IMR-90 (cell line): ENCODE measurements around the gene PRKCA. TPM values are rescaled to one million over a fixed set of nuclear protein-coding genes. Genes with fewer than 3 reads are reported as not detected.

ENCODE experiments used
- ATAC-seq: fragments of 200-7000 bp; cut with Tn5 transposase; 2 replicates; pipeline ENCODE4 v1.9.1; 2020; ENCODE audit warnings: low read depth, mild to moderate bottlenecking, moderate library complexity
- BruUV-seq: library from RNA; stranded (reverse); fragments of 400-500 nt; replicated peaks from 2 replicates; lab custom pipeline; 2021; lab: Mats Ljungman, UMichigan
- CTCF ChIA-PET: fragments of 300-600 bp; formaldehyde crosslinking; extraction: SDS; loops from one replicate; lab custom pipeline; 2021; ENCODE audit warnings: antibody characterized with exemption; lab: Yijun Ruan, JAX
- POLR2A ChIA-PET: fragments of 300-600 bp; sonication (Branson Sonifier 250); formaldehyde crosslinking; loops from one replicate; lab custom pipeline; 2022; ENCODE audit warnings: antibody characterized with exemption; ENCODE audit not compliant: unreplicated experiment; lab: Charles Lee
- DNase-seq: peaks from one replicate; pipeline ENCODE4 v3.0.0; 2013
- H2AFZ ChIP-seq: replicated peaks from 2 replicates; pipeline ENCODE3; 2013; ENCODE audit warnings: low read length, mild to moderate bottlenecking; ENCODE audit not compliant: poor library complexity
- H2AK5ac ChIP-seq: 2 replicates; pipeline ENCODE4 v1.6.1; 2013; ENCODE audit warnings: low read depth, low read length, inconsistent platforms
- H2AK9ac ChIP-seq: replicated peaks from 2 replicates; pipeline ENCODE3; 2013; ENCODE audit warnings: mild to moderate bottlenecking, low read depth, low read length, moderate library complexity; ENCODE audit not compliant: poor library complexity
- H2BK120ac ChIP-seq: 2 replicates; pipeline ENCODE4 v1.6.1; 2013; ENCODE audit warnings: low read depth, low read length, inconsistent platforms
- H2BK15ac ChIP-seq: 3 replicates; pipeline ENCODE4 v1.6.1; 2013; ENCODE audit warnings: low read depth, low read length, inconsistent platforms
- H2BK20ac ChIP-seq: 2 replicates; pipeline ENCODE4 v1.6.1; 2013; ENCODE audit warnings: low read depth, mild to moderate bottlenecking, inconsistent platforms, low read length, moderate library complexity
- H2BK5ac ChIP-seq: 2 replicates; pipeline ENCODE4 v1.6.1; 2013; ENCODE audit warnings: mild to moderate bottlenecking, low read depth, low read length, inconsistent platforms; ENCODE audit not compliant: poor library complexity, severe bottlenecking
- H3K14ac ChIP-seq: replicated peaks from 2 replicates; pipeline ENCODE4 v1.6.1; 2013; ENCODE audit warnings: low read depth, low read length, inconsistent platforms
- H3K18ac ChIP-seq: 2 replicates; pipeline ENCODE4 v1.6.1; 2013; ENCODE audit warnings: low read depth, low read length, control low read depth
- H3K23ac ChIP-seq: 2 replicates; pipeline ENCODE4 v1.6.1; 2013; ENCODE audit warnings: low read depth, low read length, inconsistent platforms
- H3K27ac ChIP-seq: 2 replicates; pipeline ENCODE4 v1.5.1; 2013; ENCODE audit warnings: mild to moderate bottlenecking, control low read depth, low read length; ENCODE audit not compliant: insufficient read depth
- H3K27me3 ChIP-seq: 2 replicates; pipeline ENCODE4 v1.6.1; 2013; ENCODE audit warnings: low read length; ENCODE audit not compliant: control insufficient read depth, insufficient read depth
- H3K36me3 ChIP-seq: 2 replicates; pipeline ENCODE4 v1.6.1; 2013; ENCODE audit warnings: low read length, mixed read lengths; ENCODE audit not compliant: control insufficient read depth, insufficient read depth
- H3K4ac ChIP-seq: 2 replicates; pipeline ENCODE4 v1.6.1; 2013; ENCODE audit warnings: low read depth, low read length, inconsistent platforms
- H3K4me1 ChIP-seq: 2 replicates; pipeline ENCODE4 v1.6.1; 2013; ENCODE audit warnings: low read length, mixed read lengths; ENCODE audit not compliant: control insufficient read depth, insufficient read depth
- H3K4me2 ChIP-seq: 2 replicates; pipeline ENCODE4 v1.6.1; 2013; ENCODE audit warnings: low read depth, mild to moderate bottlenecking, control low read depth, low read length, moderate library complexity
- H3K4me3 ChIP-seq: 2 replicates; pipeline ENCODE4 v1.5.1; 2013; ENCODE audit warnings: low read depth, mild to moderate bottlenecking, control low read depth, low read length, moderate library complexity; ENCODE audit not compliant: insufficient read depth
- H3K56ac ChIP-seq: 2 replicates; pipeline ENCODE4 v1.6.1; 2013; ENCODE audit warnings: low read length, inconsistent platforms; ENCODE audit not compliant: insufficient read depth; ENCODE audit errors: extremely low read depth
- H3K79me1 ChIP-seq, 2 experiments: 2 replicates each; pipeline ENCODE4 v1.6.1; 2013; ENCODE audit warnings: low read length in 2 of 2, inconsistent platforms in 1 of 2, low read depth in 1 of 2
- H3K9ac ChIP-seq: 2 replicates; pipeline ENCODE4 v1.6.1; 2013; ENCODE audit warnings: low read depth, low read length, control low read depth
- H3K9me1 ChIP-seq: 2 replicates; pipeline ENCODE4 v1.6.1; 2013; ENCODE audit warnings: low read length, inconsistent platforms; ENCODE audit not compliant: insufficient read depth
- H3K9me3 ChIP-seq: 2 replicates; pipeline ENCODE4 v1.6.1; 2013; ENCODE audit warnings: low read length; ENCODE audit not compliant: control insufficient read depth, insufficient read depth
- H4K20me1 ChIP-seq: 2 replicates; pipeline ENCODE4 v1.6.1; 2013; ENCODE audit warnings: low read length, inconsistent platforms; ENCODE audit not compliant: insufficient read depth
- H4K5ac ChIP-seq: 2 replicates; pipeline ENCODE4 v1.6.1; 2013; ENCODE audit warnings: mild to moderate bottlenecking, low read depth, low read length, control low read depth
- H4K8ac ChIP-seq, 2 experiments: 2 replicates each; pipeline ENCODE4 v1.6.1; 2013; ENCODE audit warnings: low read depth in 2 of 2, low read length in 2 of 2, control low read depth in 1 of 2, inconsistent platforms in 1 of 2
- H4K91ac ChIP-seq: 2 replicates; pipeline ENCODE4 v1.6.1; 2013; ENCODE audit warnings: low read depth, low read length, inconsistent platforms; ENCODE audit not compliant: insufficient read depth
- BHLHE40 ChIP-seq: fragments of 150-350 bp; IDR thresholded peaks from 2 replicates; pipeline ENCODE4 v1.6.1; 2016; ENCODE audit warnings: mild to moderate bottlenecking, low read depth, low read length
- CEBPB ChIP-seq: IDR thresholded peaks from 2 replicates; pipeline ENCODE4 v1.6.1; 2012; ENCODE audit warnings: low read depth, low read length, improper control_type of control experiment
- CHD1 ChIP-seq: IDR thresholded peaks from 2 replicates; pipeline ENCODE4 v1.6.1; 2012; ENCODE audit warnings: low read depth, low read length, improper control_type of control experiment
- ELK1 ChIP-seq: fragments of 150-350 bp; IDR thresholded peaks from 2 replicates; pipeline ENCODE4 v1.6.1; 2016; ENCODE audit warnings: low read depth, mild to moderate bottlenecking, low read length, moderate library complexity, borderline replicate concordance
- FOS ChIP-seq: fragments of 150-350 bp; IDR thresholded peaks from 2 replicates; pipeline ENCODE4 v1.6.1; 2016; ENCODE audit warnings: low read depth, low read length
- MAFK ChIP-seq: IDR thresholded peaks from 2 replicates; pipeline ENCODE4 v1.6.1; 2012; ENCODE audit warnings: low read depth, low read length, improper control_type of control experiment
- NFE2L2 ChIP-seq: fragments of 150-350 bp; IDR thresholded peaks from 2 replicates; pipeline ENCODE4 v1.6.1; 2016; ENCODE audit warnings: low read depth, mild to moderate bottlenecking, low read length
- POLR2A ChIP-seq: IDR thresholded peaks from 2 replicates; pipeline ENCODE4 v1.6.1; 2012; ENCODE audit warnings: mild to moderate bottlenecking, low read depth, low read length
- RAD21 ChIP-seq: IDR thresholded peaks from 2 replicates; pipeline ENCODE4 v1.6.1; 2012; ENCODE audit warnings: low read length, improper control_type of control experiment
- RCOR1 ChIP-seq: IDR thresholded peaks from 2 replicates; pipeline ENCODE4 v1.6.1; 2012; ENCODE audit warnings: mild to moderate bottlenecking, low read length, improper control_type of control experiment; ENCODE audit not compliant: insufficient replicate concordance
- RFX5 ChIP-seq: IDR thresholded peaks from 2 replicates; pipeline ENCODE4 v1.8.0; 2012; ENCODE audit warnings: low read depth, mild to moderate bottlenecking, low read length, moderate library complexity
- USF2 ChIP-seq: fragments of 150-350 bp; IDR thresholded peaks from 2 replicates; pipeline ENCODE4 v1.6.1; 2017; ENCODE audit warnings: mild to moderate bottlenecking, antibody characterized with exemption, low read length, low read depth
- WGBS, 2 experiments: methylation state at CpG; one replicate each; pipeline versions ENCODE4 v1.1.5 to v1.1.7; 2013; ENCODE audit warnings: missing lambda C conversion rate in 2 of 2; ENCODE audit not compliant: insufficient read length in 1 of 2; ENCODE audit errors: extremely low coverage in 2 of 2; 5-methylcytosine and 5-hydroxymethylcytosine counted together
- dilution Hi-C: fragments of 300-500 bp; cut with HindIII; formaldehyde crosslinking; loops from one replicate; pipeline ENCODE4 v1.14.3; 2018; ENCODE audit warnings: low sequenced_read_pairs; ENCODE audit not compliant: unreplicated experiment
- in situ Hi-C: fragments of 300-500 bp; cut with MboI; formaldehyde crosslinking; loops from 3 replicates; pipeline ENCODE4 v1.14.3; 2019; ENCODE audit warnings: low sequenced_read_pairs, inconsistent platforms, mixed read lengths
- intact Hi-C: fragments of 100-400 bp; cut with micrococcal nuclease; formaldehyde crosslinking; loops from 2 replicates; pipeline ENCODE4 v1.10.0; 2022
- polyA plus RNA-seq, 3 experiments: library from polyadenylated mRNA; depleted of rRNA; stranded (reverse); fragments of >200 nt; gene quantifications; 2 replicates each; pipeline ENCODE4 v1.2.3, GENCODE V29; 2012; ENCODE audit warnings: low replicate concordance in 1 of 3
- total RNA-seq: library from RNA; depleted of rRNA; stranded (reverse); fragments of >200 nt; gene quantifications from 2 replicates; pipeline ENCODE4 v1.2.3, GENCODE V29; 2012

PRKCA gene
- total and polyA plus RNA-seq, 2 of the 4 experiments (the other 2 are of a cell fraction), result 31.0 to 46.0 TPM

- TF ChIP-seq ELK1, result no peak
Measured at GRCh38 chr17:66677201-66677981, 375.0 kb downstream of the PRKCA start (continued).

GRCh38 chr17:66678061-66678460 is 375.6 kb downstream of the PRKCA start:
- no peaks in the 10 kb centered on the region for H3K27me3 ChIP-seq
- peaks cover 4% of the 10 kb centered on the region for H3K4me1 ChIP-seq
- H3K4ac ChIP-seq, result no peak overlapping the region
- BruUV-seq, result no TSS peak
- no peak overlapping the region for H4K5ac ChIP-seq
- no peak overlapping the region for H2AFZ ChIP-seq
- no peak overlapping the region for H4K8ac ChIP-seq
- no peak overlapping the region for H3K4me2 ChIP-seq
- intact Hi-C loops, result no loop called here
- CTCF ChIA-PET, result interaction anchor here (0.6 kb wide), 1 partner anchor 13 kb away, joined by 3 read pairs; no protein-coding TSS in a partner anchor
- H3K79me1 ChIP-seq, result peaks cover 22 to 67% of the 10 kb centered on the region in 2 experiments; a peak in 3 of 4 replicates
- in situ Hi-C loops, result loop anchor here (5.0 kb wide), 1 partner anchor 421 kb away; no protein-coding TSS in a partner anchor
- no peak overlapping the region for H3K56ac ChIP-seq
- H2BK120ac ChIP-seq, result no peak overlapping the region
- POLR2A ChIA-PET, result no interaction called here
- no peak overlapping the region for H3K23ac ChIP-seq
- no peak overlapping the region for H2AK9ac ChIP-seq
- no peak overlapping the region for H2AK5ac ChIP-seq
- no CpG with 5 or more reads among the region's 1 CpG for whole genome bisulfite sequencing, 2 experiments
- no peak overlapping the region for H3K18ac ChIP-seq
- no peak overlapping the region for H3K14ac ChIP-seq
- no peak for ATAC-seq
- H2BK20ac ChIP-seq, result no peak overlapping the region
- H4K91ac ChIP-seq, result no peak overlapping the region
- peaks cover 4% of the 10 kb centered on the region; the same call in 1 of the 2 replicates for H3K36me3 ChIP-seq
- H2BK15ac ChIP-seq, result no peak overlapping the region
- no peak overlapping the region for H3K27ac ChIP-seq
- H3K4me3 ChIP-seq, result no peak overlapping the region
- H3K9ac ChIP-seq, result no peak overlapping the region
- no peak overlapping the region for H2BK5ac ChIP-seq
- DNase-seq, result no peak
- peaks cover 4% of the 10 kb centered on the region for H3K9me3 ChIP-seq
- peaks cover 13% of the 10 kb centered on the region; the same call in 1 of the 2 replicates for H3K9me1 ChIP-seq
- H4K20me1 ChIP-seq, result peaks cover 30% of the 10 kb centered on the region
- TF ChIP-seq CEBPB, result no peak
- no peak for TF ChIP-seq ELK1
- no peak for TF ChIP-seq MAFK
- no peak for TF ChIP-seq RFX5
- TF ChIP-seq CHD1, result no peak
- TF ChIP-seq FOS, result no peak
- no peak for TF ChIP-seq USF2
- TF ChIP-seq RAD21, result no peak
- no peak for TF ChIP-seq BHLHE40
- no peak for TF ChIP-seq NFE2L2
- TF ChIP-seq POLR2A, result no peak
- no peak for TF ChIP-seq RCOR1
- dilution Hi-C loops, result no loop called here
